ENCODE data around the gene PLCB1. TPM values are rescaled to one million over a fixed set of nuclear protein-coding genes. Genes with fewer than 3 reads are reported as not detected.

Gene PLCB1
- total RNA-seq, 2 donors from 2014 or later = 7.3 to 45.5 TPM

GRCh38 chr20:8720089-8720488 lies 588.0 kb downstream of the PLCB1 start:
- H3K4me1 ChIP-seq = peaks cover 0 to 15% of the 10 kb centered on the region in 2 donors
- H3K27ac ChIP-seq = peak overlapping the region in 1 of 2 donors; percentile 38
- no peak for DNase-seq (ENCODE audit: low spot score)
- no peaks in the 10 kb centered on the region for H3K36me3 ChIP-seq
- H3K27me3 ChIP-seq = no peaks in the 10 kb centered on the region
- H3K9me3 ChIP-seq = no peaks in the 10 kb centered on the region
- no peak overlapping the region for H3K4me3 ChIP-seq
- no peak for TF ChIP-seq CTCF (IDR thresholded peaks at IDR 0.05)

GRCh38 chr20:8721098-8721497 lies 589.0 kb downstream of the PLCB1 start:
- DNase-seq (ENCODE audit: low spot score) = peak; percentile 72
- H3K27ac ChIP-seq = no peak overlapping the region
- TF ChIP-seq CTCF (IDR thresholded peaks at IDR 0.05) = peak; percentile 70 to 87
- no peaks in the 10 kb centered on the region for H3K27me3 ChIP-seq
- peaks cover 0 to 15% of the 10 kb centered on the region in 2 donors for H3K4me1 ChIP-seq
- no peaks in the 10 kb centered on the region for H3K36me3 ChIP-seq
- H3K4me3 ChIP-seq = no peak overlapping the region
- H3K9me3 ChIP-seq = no peaks in the 10 kb centered on the region

GRCh38 chr20:8722277-8722928 lies 590.3 kb downstream of the PLCB1 start:
- peak; percentile 54 to 86 for TF ChIP-seq CTCF (IDR thresholded peaks at IDR 0.05)
- H3K27me3 ChIP-seq = no peaks in the 10 kb centered on the region
- peaks cover 0 to 15% of the 10 kb centered on the region in 2 donors for H3K4me1 ChIP-seq
- H3K4me3 ChIP-seq = no peak overlapping the region
- no peaks in the 10 kb centered on the region for H3K9me3 ChIP-seq
- no peak overlapping the region for H3K27ac ChIP-seq
- DNase-seq (ENCODE audit: low spot score) = no peak
- H3K36me3 ChIP-seq = no peaks in the 10 kb centered on the region

GRCh38 chr20:8723296-8723695 lies 591.2 kb downstream of the PLCB1 start:
- Histone ChIP-seq H3K36me3 (no peaks in the 10 kb centered on the region), H3K27ac (no peak overlapping the region), H3K9me3 (no peaks in the 10 kb centered on the region), H3K4me3 (no peak overlapping the region), H3K4me1 (peaks cover 0 to 15% of the 10 kb centered on the region in 2 donors), H3K27me3 (no peaks in the 10 kb centered on the region)
- TF ChIP-seq CTCF (IDR thresholded peaks at IDR 0.05) = no peak
- DNase-seq (ENCODE audit: low spot score) = no peak

GRCh38 chr20:8724884-8725283 lies 592.8 kb downstream of the PLCB1 start:
- H3K36me3 ChIP-seq = no peaks in the 10 kb centered on the region
- peaks cover 0 to 14% of the 10 kb centered on the region in 2 donors for H3K4me1 ChIP-seq
- TF ChIP-seq CTCF (IDR thresholded peaks at IDR 0.05) = no peak
- no peak overlapping the region for H3K4me3 ChIP-seq
- H3K27ac ChIP-seq = no peak overlapping the region
- DNase-seq (ENCODE audit: low spot score) = no peak
- H3K9me3 ChIP-seq = no peaks in the 10 kb centered on the region
- no peaks in the 10 kb centered on the region for H3K27me3 ChIP-seq

- Histone ChIP-seq H3K36me3 (no peaks in the 10 kb centered on the region), H3K27me3 (no peaks in the 10 kb centered on the region), H3K4me1 (peaks cover 0 to under 1% of the 10 kb centered on the region in 2 donors), H3K9me3 (no peaks in the 10 kb centered on the region), H3K4me3 (no peak overlapping the region), H3K27ac (no peak overlapping the region)
- TF ChIP-seq CTCF (IDR thresholded peaks at IDR 0.05) = no peak
- no peak for DNase-seq (ENCODE audit: low spot score)
These were observed 594.4 kb downstream of the PLCB1 start for GRCh38 chr20:8726460-8726859.

Data from right atrium auricular region (tissue), 2 donors.